CD14-positive monocyte (primary cell): ENCODE measurements around the gene OR2M3. TPM values are rescaled to one million over a fixed set of nuclear protein-coding genes. Genes with fewer than 3 reads are reported as not detected.

ENCODE experiments used
- DNase-seq, 3 donors: peaks; one replicate each; pipeline ENCODE4 v3.0.0-alpha.2; 2011 to 2022
- H2AFZ ChIP-seq: 2 replicates; pipeline ENCODE4 v1.6.0; 2012; ENCODE audit warnings: mild to moderate bottlenecking, low read depth, low read length, inconsistent platforms; ENCODE audit not compliant: insufficient read depth, poor library complexity, severe bottlenecking
- H3K27ac ChIP-seq, 2 donors: 1 replicate in 1 of 2; 2 replicates in 1 of 2; pipeline ENCODE4 v1.5.1; 2012 to 2013; ENCODE audit warnings: low read length in 2 of 2, control low read depth in 1 of 2, inconsistent platforms in 1 of 2, low read depth in 1 of 2, mild to moderate bottlenecking in 1 of 2
- H3K27me3 ChIP-seq, 2 donors: one replicate each; pipeline versions ENCODE4 v1.6.0 to v1.6.1; 2011 to 2013; ENCODE audit warnings: low read length in 2 of 2; ENCODE audit not compliant: control insufficient read depth in 2 of 2, insufficient read depth in 2 of 2
- H3K36me3 ChIP-seq, 2 donors: replicated peaks in 1 of 2; 1 replicate in 1 of 2; 2 replicates in 1 of 2; pipeline versions ENCODE4 v1.5.1 to v1.6.1; 2012 to 2013; ENCODE audit warnings: low read length in 2 of 2, control low read depth in 1 of 2, inconsistent platforms in 1 of 2, mild to moderate bottlenecking in 1 of 2; ENCODE audit not compliant: insufficient read depth in 2 of 2, control insufficient read depth in 1 of 2
- H3K4me1 ChIP-seq, 2 donors: 1 replicate in 1 of 2; 2 replicates in 1 of 2; pipeline versions ENCODE4 v1.5.1 to v1.6.1; 2012 to 2013; ENCODE audit warnings: low read length in 2 of 2, control low read depth in 1 of 2, inconsistent platforms in 1 of 2, mild to moderate bottlenecking in 1 of 2, moderate library complexity in 1 of 2; ENCODE audit not compliant: insufficient read depth in 2 of 2, control insufficient read depth in 1 of 2
- H3K4me2 ChIP-seq: replicated peaks from 2 replicates; pipeline ENCODE3; 2012; ENCODE audit warnings: low read length, moderate library complexity, mild to moderate bottlenecking; ENCODE audit not compliant: poor library complexity, severe bottlenecking; ENCODE audit errors: extremely low read depth
- H3K4me3 ChIP-seq, 3 experiments: fragments of 200-600 bp in 1 of 3; sonication (generic) in 1 of 3; replicated peaks in 1 of 3; 1 replicate in 2 of 3; 2 replicates in 1 of 3; pipeline ENCODE4 v1.5.1; 2011 to 2013; ENCODE audit warnings: low read length in 3 of 3, mild to moderate bottlenecking in 3 of 3, control low read depth in 2 of 3, low read depth in 2 of 3, inconsistent platforms in 1 of 3, moderate library complexity in 1 of 3
- H3K79me2 ChIP-seq: 2 replicates; pipeline ENCODE4 v1.6.0; 2012; ENCODE audit warnings: mild to moderate bottlenecking, control low read depth, inconsistent platforms, low read length, moderate library complexity; ENCODE audit not compliant: insufficient read depth
- H3K9ac ChIP-seq: 2 replicates; pipeline ENCODE4 v1.6.0; 2017; ENCODE audit warnings: low read length, mild to moderate bottlenecking; ENCODE audit not compliant: insufficient read depth, poor library complexity, severe bottlenecking
- H3K9me3 ChIP-seq, 2 donors: replicated peaks in 1 of 2; 1 replicate in 1 of 2; 2 replicates in 1 of 2; pipeline versions ENCODE4 v1.5.1 to v1.6.1; 2012 to 2013; ENCODE audit warnings: low read length in 2 of 2, control low read depth in 1 of 2; ENCODE audit not compliant: control insufficient read depth in 1 of 2, insufficient read depth in 1 of 2
- H4K20me1 ChIP-seq: 2 replicates; pipeline ENCODE4 v1.6.0; 2012; ENCODE audit warnings: mild to moderate bottlenecking, low read length, control low read depth, moderate library complexity; ENCODE audit not compliant: insufficient read depth
- H3K27ac Mint-ChIP-seq, 7 donors: one replicate each; pipeline ENCODE4 v1.8.0; 2020; ENCODE audit warnings: mild to moderate bottlenecking in 7 of 7, mixed read lengths in 7 of 7, moderate library complexity in 6 of 7, inconsistent platforms in 2 of 7
- H3K27me3 Mint-ChIP-seq, 3 donors: one replicate each; pipeline ENCODE4 v1.8.0; 2021 to 2022; ENCODE audit warnings: low read depth in 3 of 3, mild to moderate bottlenecking in 3 of 3, mixed read lengths in 3 of 3, moderate library complexity in 3 of 3, inconsistent platforms in 1 of 3
- H3K36me3 Mint-ChIP-seq, 2 donors: one replicate each; pipeline ENCODE4 v1.8.0; 2020; ENCODE audit warnings: mixed read lengths in 2 of 2, inconsistent platforms in 1 of 2, mild to moderate bottlenecking in 1 of 2
- H3K4me1 Mint-ChIP-seq: one replicate; pipeline ENCODE4 v1.8.0; 2020; ENCODE audit warnings: mild to moderate bottlenecking, mixed read lengths
- H3K4me3 Mint-ChIP-seq, 2 donors: one replicate each; pipeline ENCODE4 v1.8.0; 2020; ENCODE audit warnings: mild to moderate bottlenecking in 2 of 2, mixed read lengths in 2 of 2, moderate library complexity in 1 of 2
- H3K9me3 Mint-ChIP-seq, 7 donors: one replicate each; pipeline ENCODE4 v1.8.0; 2020 to 2022; ENCODE audit warnings: mixed read lengths in 7 of 7, mild to moderate bottlenecking in 6 of 7, moderate library complexity in 6 of 7, inconsistent platforms in 2 of 7
- CTCF ChIP-seq: fragments of 200-600 bp; IDR thresholded peaks from one replicate; pipeline ENCODE4 v1.8.0; 2022; ENCODE audit warnings: antibody characterized with exemption, mild to moderate bottlenecking
- WGBS: methylation state at CpG from one replicate; pipeline ENCODE4 v1.1.5; 2013; ENCODE audit warnings: missing lambda C conversion rate; ENCODE audit not compliant: insufficient coverage; 5-methylcytosine and 5-hydroxymethylcytosine counted together
- intact Hi-C, 2 donors: fragments of 100-400 bp; cut with micrococcal nuclease; formaldehyde crosslinking; loops; one replicate each; pipeline versions ENCODE4 v1.15.0 to v1.15.1; 2023
- polyA plus RNA-seq, 3 donors: library from polyadenylated mRNA; depleted of rRNA in 1 of 3; unstranded in 2 of 3; stranded (reverse) in 1 of 3; fragments of 300-500 nt in 2 of 3; fragments of >200 nt in 1 of 3; fragmentation: Illumina TruSeq in 2 of 3; gene quantifications; 1 replicate in 2 of 3; 2 replicates in 1 of 3; pipeline ENCODE4 v1.2.3, GENCODE V29; 2012 to 2021

OR2M3 gene
- polyA plus RNA-seq, 3 donors = not detected

- no peak overlapping the region for H3K4me3 ChIP-seq
- no peak overlapping the region for H3K4me3 Mint-ChIP-seq
- H3K36me3 ChIP-seq = no peaks in the 10 kb centered on the region
- peaks cover 3 to 12% of the 10 kb centered on the region in 2 donors for H3K9me3 ChIP-seq
- no peak for DNase-seq
- no peak for TF ChIP-seq CTCF
- no peak overlapping the region for H3K27ac Mint-ChIP-seq
- H3K4me1 Mint-ChIP-seq = no peaks in the 10 kb centered on the region
- 97% methylated on average over 12 of the region's 12 CpGs for WGBS
- H3K9me3 Mint-ChIP-seq = peaks cover 0 to 3% (median 0%) of the 10 kb centered on the region in 7 donors
- no peaks in the 10 kb centered on the region for H3K4me1 ChIP-seq
- H3K27me3 Mint-ChIP-seq = peaks cover 0 to 2% (median 1%) of the 10 kb centered on the region in 3 donors
- H2AFZ ChIP-seq = no peak overlapping the region
- intact Hi-C loops = no loop called here
- H3K79me2 ChIP-seq = no peaks in the 10 kb centered on the region
- H3K9ac ChIP-seq = no peak overlapping the region
- H4K20me1 ChIP-seq = no peaks in the 10 kb centered on the region
- H3K27ac ChIP-seq = no peak overlapping the region
- no peak overlapping the region for H3K4me2 ChIP-seq
- H3K36me3 Mint-ChIP-seq = no peaks in the 10 kb centered on the region
- no peaks in the 10 kb centered on the region for H3K27me3 ChIP-seq
These were observed 33.0 kb upstream of the OR2M3 start for GRCh38 chr1:248164031-248164430.

- Histone ChIP-seq H3K4me1 (no peaks in the 10 kb centered on the region), H3K36me3 (no peaks in the 10 kb centered on the region), H3K9me3 (peaks cover 3 to 12% of the 10 kb centered on the region in 2 donors), H3K9ac (no peak overlapping the region), H3K27ac (no peak overlapping the region), H3K4me2 (no peak overlapping the region), H3K79me2 (no peaks in the 10 kb centered on the region), H3K27me3 (no peaks in the 10 kb centered on the region), H4K20me1 (no peaks in the 10 kb centered on the region), H3K4me3 (no peak overlapping the region), H2AFZ (no peak overlapping the region)
- no peaks in the 10 kb centered on the region for H3K36me3 Mint-ChIP-seq
- no peak for TF ChIP-seq CTCF
- H3K27ac Mint-ChIP-seq = no peak overlapping the region
- H3K4me1 Mint-ChIP-seq = no peaks in the 10 kb centered on the region
- no peak overlapping the region for H3K4me3 Mint-ChIP-seq
- peaks cover 0 to 2% (median 1%) of the 10 kb centered on the region in 3 donors for H3K27me3 Mint-ChIP-seq
- H3K9me3 Mint-ChIP-seq = peaks cover 0 to 3% (median 0%) of the 10 kb centered on the region in 7 donors
- intact Hi-C loops = no loop called here
- WGBS = 93% methylated on average over 14 of the region's 14 CpGs
- DNase-seq = no peak
These were observed 31.9 kb upstream of the OR2M3 start for GRCh38 chr1:248165186-248165585.
